ENCODE data around the gene ERP44. TPM values are rescaled to one million over a fixed set of nuclear protein-coding genes. Genes with fewer than 3 reads are reported as not detected.

Gene ERP44
- total and polyA plus RNA-seq, 2 donors (not counting 3 experiments of a cell fraction or from before 2014, with no cell fraction given), result 9.9 to 21.4 TPM

- BruUV-seq (replicated peaks), result no TSS peak
- Histone ChIP-seq H3K79me2 (ENCODE audit: control insufficient read depth, insufficient read depth, low read length) (peaks cover 50% of the 10 kb centered on the region), H3K27me3 (ENCODE audit: control insufficient read depth in 2 of 2, insufficient read depth in 2 of 2, low read length in 2 of 2) (no peaks in the 10 kb centered on the region), H3K9me3 (replicated peaks; ENCODE audit: control insufficient read depth, insufficient read depth, low read length) (no peaks in the 10 kb centered on the region), H4K20me1 (replicated peaks; ENCODE audit: control insufficient read depth, extremely low read depth, insufficient read depth, low read length) (peaks cover 34% of the 10 kb centered on the region), H3K9me1 (replicated peaks; ENCODE audit: control insufficient read depth, extremely low read depth, insufficient read depth, low read length) (no peaks in the 10 kb centered on the region), H3K4me1 (ENCODE audit: control insufficient read depth, extremely low read depth, insufficient read depth, low read length) (peaks cover 22% of the 10 kb centered on the region), H3K4me3 (replicated peaks in 1 of 3; ENCODE audit: insufficient read depth in 1 of 3, low read depth in 1 of 3, low read length in 3 of 3) (no peak overlapping the region), H3K36me3 (ENCODE audit: control insufficient read depth in 2 of 2, extremely low read depth in 1 of 2, insufficient read depth in 2 of 2, low read length in 2 of 2) (no peaks in the 10 kb centered on the region), H3K9ac (replicated peaks; ENCODE audit: extremely low read depth, insufficient read depth, low read length) (no peak overlapping the region), H2AFZ (ENCODE audit: low read depth, low read length) (no peak overlapping the region), H3K4me2 (ENCODE audit: insufficient read depth, low read length) (no peak overlapping the region), H3K27ac (ENCODE audit: insufficient read depth, low read depth, low read length) (no peak overlapping the region)
- DNase-seq (ENCODE audit: low read depth, low spot score) (no peak), FAIRE-seq (no peak)
- ChIA-PET POLR2A (no interaction called here), CTCF (interaction anchor here (0.9 to 1.4 kb wide), 2 partner anchors 32 to 47 kb away, joined by 3 read pairs; no protein-coding TSS in a partner anchor)
- dilution Hi-C loops (cut with MboI; ENCODE audit: extremely low pct_ligation_motif_present, low sequenced_read_pairs) (no loop called here), intact Hi-C loops (cut with micrococcal nuclease) (no loop called here)
- TF ChIP-seq POLR2A (IDR thresholded peaks at IDR 0.05; ENCODE audit: low read depth, low read length) (no peak), CTCF (IDR thresholded peaks at IDR 0.05; ENCODE audit: extremely low read depth in 1 of 2, insufficient read depth in 1 of 2, low read depth in 1 of 2, low read length in 2 of 2) (no peak), POLR2AphosphoS5 (IDR thresholded peaks at IDR 0.05; ENCODE audit: insufficient read depth, low read depth, low read length) (no peak)
These were observed 15.2 kb downstream of the ERP44 start for GRCh38 chr9:100083448-100084127.

GRCh38 chr9:100082782-100083181, 16.0 kb downstream of the ERP44 start:
- peaks cover 15% of the 10 kb centered on the region for H3K4me1 ChIP-seq (ENCODE audit: control insufficient read depth, extremely low read depth, insufficient read depth, low read length)
- no TSS peak for BruUV-seq (replicated peaks)
- FAIRE-seq, result no peak
- TF ChIP-seq POLR2AphosphoS5 (IDR thresholded peaks at IDR 0.05; ENCODE audit: insufficient read depth, low read depth, low read length) (no peak), GATA2 (IDR thresholded peaks at IDR 0.05; ENCODE audit: insufficient read depth, insufficient read length, low read depth, low read length) (no peak), JUN (IDR thresholded peaks at IDR 0.05; ENCODE audit: borderline replicate concordance, insufficient read depth, insufficient read length, low read depth) (no peak), FOS (IDR thresholded peaks at IDR 0.05; ENCODE audit: borderline replicate concordance, insufficient read depth, low read length) (no peak), CTCF (IDR thresholded peaks at IDR 0.05; ENCODE audit: extremely low read depth in 1 of 2, insufficient read depth in 1 of 2, low read depth in 1 of 2, low read length in 2 of 2) (no peak)
- intact Hi-C loops (cut with micrococcal nuclease) (no loop called here), dilution Hi-C loops (cut with MboI; ENCODE audit: extremely low pct_ligation_motif_present, low sequenced_read_pairs) (no loop called here)
- H4K20me1 ChIP-seq (replicated peaks; ENCODE audit: control insufficient read depth, extremely low read depth, insufficient read depth, low read length), result peaks cover 32% of the 10 kb centered on the region
- no peak for DNase-seq (ENCODE audit: low read depth, low spot score)
- no peak overlapping the region for H3K27ac ChIP-seq (ENCODE audit: insufficient read depth, low read depth, low read length)
- no peak overlapping the region for H3K4me2 ChIP-seq (ENCODE audit: insufficient read depth, low read length)
- peaks cover 48% of the 10 kb centered on the region for H3K79me2 ChIP-seq (ENCODE audit: control insufficient read depth, insufficient read depth, low read length)
- POLR2A ChIA-PET, result interaction anchor here (0.7 kb wide), 1 partner anchor 504 kb away, joined by 3 read pairs; no protein-coding TSS in a partner anchor
- H3K4me3 ChIP-seq (replicated peaks in 1 of 3; ENCODE audit: insufficient read depth in 1 of 3, low read depth in 1 of 3, low read length in 3 of 3), result no peak overlapping the region
- CTCF ChIA-PET, result no interaction called here
- no peak overlapping the region for H2AFZ ChIP-seq (ENCODE audit: low read depth, low read length)
- no peak overlapping the region for H3K9ac ChIP-seq (replicated peaks; ENCODE audit: extremely low read depth, insufficient read depth, low read length)
- no peaks in the 10 kb centered on the region for H3K27me3 ChIP-seq (ENCODE audit: control insufficient read depth in 2 of 2, insufficient read depth in 2 of 2, low read length in 2 of 2)
- no peaks in the 10 kb centered on the region for H3K36me3 ChIP-seq (ENCODE audit: control insufficient read depth in 2 of 2, extremely low read depth in 1 of 2, insufficient read depth in 2 of 2, low read length in 2 of 2)
- H3K9me1 ChIP-seq (replicated peaks; ENCODE audit: control insufficient read depth, extremely low read depth, insufficient read depth, low read length), result no peaks in the 10 kb centered on the region
- no peaks in the 10 kb centered on the region for H3K9me3 ChIP-seq (replicated peaks; ENCODE audit: control insufficient read depth, insufficient read depth, low read length)

Data from endothelial cell of umbilical vein (primary cell).